WTC11 (cell line): Measurements from ENCODE around the gene PANK4. TPM values are rescaled to one million over a fixed set of nuclear protein-coding genes. Genes with fewer than 3 reads are reported as not detected.

ENCODE experiments used
- ATAC-seq: fragments of 200-7000 bp; cut with Tn5 transposase; 2 replicates; pipeline ENCODE4 v1.10.0; 2021; ENCODE audit warnings: mild to moderate bottlenecking, moderate library complexity
- CTCF ChIA-PET: fragments of 300-600 bp; sonication (Branson Sonifier 250); formaldehyde crosslinking; loops from one replicate; lab custom pipeline; 2021; ENCODE audit warnings: antibody characterized with exemption; lab: Charles Lee
- POLR2A ChIA-PET: fragments of 350-600 bp; sonication (Branson Sonifier 250); formaldehyde crosslinking; loops from one replicate; lab custom pipeline; 2021; ENCODE audit warnings: antibody characterized with exemption; lab: Charles Lee
- DNase-seq: peaks from one replicate; pipeline ENCODE4 v3.0.0; 2021; ENCODE audit warnings: low spot score
- H3K27ac Mint-ChIP-seq: 2 replicates; pipeline ENCODE4 v1.8.0; 2021; ENCODE audit warnings: mixed read lengths
- H3K27me3 Mint-ChIP-seq: 2 replicates; pipeline ENCODE4 v1.8.0; 2021; ENCODE audit warnings: low read depth, mild to moderate bottlenecking, moderate library complexity, mixed read lengths
- H3K36me3 Mint-ChIP-seq: 2 replicates; pipeline ENCODE4 v1.8.0; 2021; ENCODE audit warnings: mixed read lengths
- H3K4me1 Mint-ChIP-seq: 2 replicates; pipeline ENCODE4 v1.8.0; 2022; ENCODE audit warnings: mixed read lengths
- H3K4me3 Mint-ChIP-seq: 2 replicates; pipeline ENCODE4 v1.8.0; 2021; ENCODE audit warnings: mild to moderate bottlenecking, moderate library complexity, mixed read lengths
- H3K9me3 Mint-ChIP-seq: 2 replicates; pipeline ENCODE4 v1.8.0; 2021; ENCODE audit warnings: mixed read lengths
- ARID4B ChIP-seq: sonication (generic); formaldehyde crosslinking; IDR thresholded peaks from 2 replicates; pipeline ENCODE4 v1.8.0; 2023; ENCODE audit warnings: missing genetic modification reagents, mild to moderate bottlenecking, borderline replicate concordance
- E2F4 ChIP-seq: sonication (generic); formaldehyde crosslinking; IDR thresholded peaks from 2 replicates; pipeline ENCODE4 v1.8.1; 2022; ENCODE audit warnings: low read depth, mild to moderate bottlenecking, moderate library complexity, missing genetic modification reagents, borderline replicate concordance
- E2F5 ChIP-seq: sonication (generic); formaldehyde crosslinking; IDR thresholded peaks from 2 replicates; pipeline ENCODE4 v1.8.1; 2022; ENCODE audit warnings: mild to moderate bottlenecking, moderate library complexity, missing genetic modification reagents
- FOXP4 ChIP-seq: sonication (generic); formaldehyde crosslinking; IDR thresholded peaks from 2 replicates; pipeline ENCODE4 v1.8.0; 2022; ENCODE audit warnings: mild to moderate bottlenecking, missing genetic modification reagents
- GTF2I ChIP-seq: fragments of 250-450 bp; sonication (Bioruptor Pico); conservative IDR thresholded peaks from 2 replicates; pipeline ENCODE4 v1.4.0; 2021; ENCODE audit warnings: mild to moderate bottlenecking
- KAT7 ChIP-seq: sonication (generic); formaldehyde crosslinking; IDR thresholded peaks from 2 replicates; pipeline ENCODE4 v1.8.1; 2023; ENCODE audit warnings: missing genetic modification reagents, mild to moderate bottlenecking, borderline replicate concordance
- NFYB ChIP-seq: sonication (generic); formaldehyde crosslinking; conservative IDR thresholded peaks from 2 replicates; pipeline ENCODE4 v1.8.0; 2022; ENCODE audit warnings: low read depth, missing genetic modification reagents
- NR3C1 ChIP-seq: sonication (generic); formaldehyde crosslinking; conservative IDR thresholded peaks from 2 replicates; pipeline ENCODE4 v1.8.1; 2023; ENCODE audit warnings: low read depth, mild to moderate bottlenecking, missing genetic modification reagents
- PREB ChIP-seq: sonication (generic); formaldehyde crosslinking; IDR thresholded peaks from 2 replicates; pipeline ENCODE4 v1.8.1; 2022; ENCODE audit warnings: mild to moderate bottlenecking, missing genetic modification reagents, moderate library complexity, borderline replicate concordance
- SMAD3 ChIP-seq: sonication (generic); formaldehyde crosslinking; IDR thresholded peaks from 2 replicates; pipeline ENCODE4 v1.8.0; 2022; ENCODE audit warnings: missing genetic modification reagents, mild to moderate bottlenecking, borderline replicate concordance
- SMAD4 ChIP-seq: sonication (generic); formaldehyde crosslinking; IDR thresholded peaks from 2 replicates; pipeline ENCODE4 v1.8.0; 2022; ENCODE audit warnings: mild to moderate bottlenecking, missing genetic modification reagents
- TCF7 ChIP-seq: sonication (generic); formaldehyde crosslinking; IDR thresholded peaks from 2 replicates; pipeline ENCODE4 v1.8.0; 2022; ENCODE audit warnings: mild to moderate bottlenecking, low read depth, missing genetic modification reagents, moderate library complexity
- TEAD1 ChIP-seq: sonication (generic); formaldehyde crosslinking; IDR thresholded peaks from 2 replicates; pipeline ENCODE4 v1.8.0; 2022; ENCODE audit warnings: mild to moderate bottlenecking, missing genetic modification reagents
- ZNF281 ChIP-seq: sonication (generic); formaldehyde crosslinking; IDR thresholded peaks from 2 replicates; pipeline ENCODE4 v1.8.0; 2023; ENCODE audit warnings: mild to moderate bottlenecking, missing genetic modification reagents
- ZNF396 ChIP-seq: fragments of 250-450 bp; sonication (Bioruptor Pico); IDR thresholded peaks from 2 replicates; pipeline ENCODE4 v1.8.0; 2021; ENCODE audit warnings: mild to moderate bottlenecking, moderate library complexity, borderline replicate concordance
- ZSCAN18 ChIP-seq: fragments of 250-450 bp; sonication (Bioruptor Pico); IDR thresholded peaks from 2 replicates; pipeline ENCODE4 v2.1.2; 2022; ENCODE audit warnings: mild to moderate bottlenecking, moderate library complexity
- total RNA-seq: library from RNA; stranded (reverse); gene quantifications from 3 replicates; pipeline ENCODE4 v1.2.3, GENCODE V29; 2021

The PANK4 gene
- total RNA-seq, 1 experiment from 2014 or later = 52.5 TPM

GRCh38 chr1:2479186-2479585 is 47.2 kb downstream of the PANK4 start:
- Mint-ChIP-seq H3K27me3 (no peaks in the 10 kb centered on the region), H3K27ac (no peak overlapping the region), H3K4me3 (no peak overlapping the region), H3K36me3 (no peaks in the 10 kb centered on the region), H3K9me3 (no peaks in the 10 kb centered on the region), H3K4me1 (no peaks in the 10 kb centered on the region)
- TF ChIP-seq PREB (CRISPR knock-in tag) (no peak), ZNF396 (CRISPR knock-in tag) (no peak), TCF7 (no peak), NFYB (no peak)
- ChIA-PET CTCF (interaction anchor here (1.0 kb wide), 1 partner anchor 47 kb away, joined by 3 read pairs; the partner anchor contains the start of gene PANK4), POLR2A (no interaction called here)
- DNase-seq = no peak
- no peak for ATAC-seq

- POLR2A ChIA-PET = no interaction called here
- Mint-ChIP-seq H3K4me1 (no peaks in the 10 kb centered on the region), H3K27ac (no peak overlapping the region), H3K9me3 (no peaks in the 10 kb centered on the region), H3K4me3 (no peak overlapping the region), H3K36me3 (no peaks in the 10 kb centered on the region), H3K27me3 (no peaks in the 10 kb centered on the region)
- TF ChIP-seq E2F5 (CRISPR knock-in tag) (no peak), E2F4 (CRISPR knock-in tag) (0 out of 2 replicates have a peak, but pooled peaks have one; percentile 25)
- no peak for DNase-seq
- no peak for ATAC-seq
- CTCF ChIA-PET = interaction anchor here (0.7 to 1.7 kb wide), 3 partner anchors 10 to 83 kb away, joined by 3 to 5 read pairs (median 5); no protein-coding TSS in a partner anchor
Observed at GRCh38 chr1:2477791-2478499, 48.5 kb downstream of the PANK4 start.

GRCh38 chr1:2477309-2477708 is 49.1 kb downstream of the PANK4 start:
- no peaks in the 10 kb centered on the region for H3K36me3 Mint-ChIP-seq
- no peak for ATAC-seq
- no peak overlapping the region for H3K27ac Mint-ChIP-seq
- ChIA-PET POLR2A (no interaction called here), CTCF (interaction anchor here (0.7 to 1.7 kb wide), 5 partner anchors 9 to 1014 kb away, joined by 3 to 5 read pairs (median 4); no protein-coding TSS in a partner anchor)
- H3K4me1 Mint-ChIP-seq = no peaks in the 10 kb centered on the region
- DNase-seq = no peak
- H3K9me3 Mint-ChIP-seq = no peaks in the 10 kb centered on the region
- no peak overlapping the region for H3K4me3 Mint-ChIP-seq
- no peaks in the 10 kb centered on the region for H3K27me3 Mint-ChIP-seq
- TF ChIP-seq SMAD3 = no peak
- TF ChIP-seq ZSCAN18 (CRISPR knock-in tag) = no peak
- no peak for TF ChIP-seq NFYB
- TF ChIP-seq FOXP4 (CRISPR knock-in tag) = no peak
- TF ChIP-seq SMAD4 (CRISPR knock-in tag) = no peak
- TF ChIP-seq TEAD1 (CRISPR knock-in tag) = no peak
- no peak for TF ChIP-seq ZNF281 (CRISPR knock-in tag)
- no peak for TF ChIP-seq GTF2I (CRISPR knock-in tag)
- TF ChIP-seq NR3C1 (CRISPR knock-in tag) = no peak
- TF ChIP-seq ARID4B (CRISPR knock-in tag) = no peak
- TF ChIP-seq KAT7 = no peak
